Measurements from ENCODE around the gene NEO1.

DNA sequence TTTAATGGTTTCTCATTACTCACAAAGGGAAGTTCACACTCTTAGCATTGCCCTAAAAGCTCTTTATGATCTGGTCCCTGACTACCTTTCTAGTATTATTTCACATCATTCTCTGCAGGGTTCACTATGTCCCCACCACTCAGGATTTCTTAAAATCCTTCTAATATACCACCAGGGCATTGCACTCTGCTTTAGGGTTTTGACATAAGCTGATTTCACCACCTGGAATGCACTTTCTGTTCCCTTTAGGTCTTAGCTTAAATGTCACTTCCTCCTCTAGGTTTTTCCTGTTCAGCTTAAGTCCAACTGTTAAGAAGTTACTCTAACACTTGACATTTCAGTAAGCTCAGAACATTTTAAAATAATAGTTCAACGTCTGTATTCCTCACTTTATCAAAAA lies 234.8 kb downstream of the NEO1 start:
- TF ChIP-seq, protein P1, sequence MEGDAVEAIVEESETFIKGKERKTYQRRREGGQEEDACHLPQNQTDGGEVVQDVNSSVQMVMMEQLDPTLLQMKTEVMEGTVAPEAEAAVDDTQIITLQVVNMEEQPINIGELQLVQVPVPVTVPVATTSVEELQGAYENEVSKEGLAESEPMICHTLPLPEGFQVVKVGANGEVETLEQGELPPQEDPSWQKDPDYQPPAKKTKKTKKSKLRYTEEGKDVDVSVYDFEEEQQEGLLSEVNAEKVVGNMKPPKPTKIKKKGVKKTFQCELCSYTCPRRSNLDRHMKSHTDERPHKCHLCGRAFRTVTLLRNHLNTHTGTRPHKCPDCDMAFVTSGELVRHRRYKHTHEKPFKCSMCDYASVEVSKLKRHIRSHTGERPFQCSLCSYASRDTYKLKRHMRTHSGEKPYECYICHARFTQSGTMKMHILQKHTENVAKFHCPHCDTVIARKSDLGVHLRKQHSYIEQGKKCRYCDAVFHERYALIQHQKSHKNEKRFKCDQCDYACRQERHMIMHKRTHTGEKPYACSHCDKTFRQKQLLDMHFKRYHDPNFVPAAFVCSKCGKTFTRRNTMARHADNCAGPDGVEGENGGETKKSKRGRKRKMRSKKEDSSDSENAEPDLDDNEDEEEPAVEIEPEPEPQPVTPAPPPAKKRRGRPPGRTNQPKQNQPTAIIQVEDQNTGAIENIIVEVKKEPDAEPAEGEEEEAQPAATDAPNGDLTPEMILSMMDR (IDR thresholded peaks at IDR 0.05), result no peak
- TF ChIP-seq POLR2A (IDR thresholded peaks at IDR 0.05), result no peak

Data from uterus (tissue), 2 donors.